Trophoblast cell (in vitro differentiated cells and primary cell): ENCODE results near the gene DNASE1L1.

ENCODE experiments used
- DNase-seq, 2 donors: peaks; one replicate each; pipeline ENCODE4 v3.0.0-alpha.2; 2016
- H2AFZ ChIP-seq: 2 replicates; pipeline ENCODE4 v1.6.1; 2013; ENCODE audit warnings: low read length, moderate library complexity, mild to moderate bottlenecking; ENCODE audit not compliant: insufficient read depth, poor library complexity
- H2AK5ac ChIP-seq: 2 replicates; pipeline ENCODE4 v1.6.1; 2013; ENCODE audit warnings: mild to moderate bottlenecking, low read length
- H2BK120ac ChIP-seq: 2 replicates; pipeline ENCODE4 v1.6.1; 2013; ENCODE audit warnings: low read length, mild to moderate bottlenecking, moderate library complexity; ENCODE audit not compliant: insufficient read depth, poor library complexity
- H2BK12ac ChIP-seq: 2 replicates; pipeline ENCODE4 v1.6.1; 2013; ENCODE audit warnings: mild to moderate bottlenecking, low read length, moderate library complexity
- H2BK5ac ChIP-seq: 2 replicates; pipeline ENCODE4 v1.6.1; 2013; ENCODE audit warnings: low read length, low read depth, moderate library complexity, mild to moderate bottlenecking; ENCODE audit not compliant: poor library complexity
- H3K14ac ChIP-seq: 2 replicates; pipeline ENCODE4 v1.6.1; 2013; ENCODE audit warnings: mild to moderate bottlenecking, low read length
- H3K18ac ChIP-seq: 2 replicates; pipeline ENCODE4 v1.6.1; 2013; ENCODE audit warnings: mild to moderate bottlenecking, low read length
- H3K23ac ChIP-seq: 2 replicates; pipeline ENCODE4 v1.6.1; 2013; ENCODE audit warnings: low read length
- H3K27ac ChIP-seq: 2 replicates; pipeline ENCODE4 v1.5.1; 2013; ENCODE audit warnings: low read depth, mild to moderate bottlenecking, inconsistent platforms, low read length, moderate library complexity
- H3K27me3 ChIP-seq: 2 replicates; pipeline ENCODE4 v1.6.1; 2013; ENCODE audit warnings: inconsistent platforms, mild to moderate bottlenecking, low read length, moderate library complexity; ENCODE audit not compliant: insufficient read depth
- H3K36me3 ChIP-seq, 2 experiments: 1 replicate in 1 of 2; 2 replicates in 1 of 2; pipeline ENCODE4 v1.6.1; 2013; ENCODE audit warnings: low read length in 2 of 2, mild to moderate bottlenecking in 2 of 2, moderate library complexity in 1 of 2; ENCODE audit not compliant: insufficient read depth in 2 of 2, control insufficient read depth in 1 of 2
- H3K4ac ChIP-seq: 2 replicates; pipeline ENCODE4 v1.6.1; 2013; ENCODE audit warnings: low read depth, mild to moderate bottlenecking, low read length, moderate library complexity
- H3K4me1 ChIP-seq, 2 experiments: 1 replicate in 1 of 2; 2 replicates in 1 of 2; pipeline ENCODE4 v1.6.1; 2013; ENCODE audit warnings: low read length in 2 of 2, mild to moderate bottlenecking in 2 of 2, moderate library complexity in 1 of 2; ENCODE audit not compliant: insufficient read depth in 2 of 2, control insufficient read depth in 1 of 2
- H3K4me2 ChIP-seq: 2 replicates; pipeline ENCODE4 v1.6.1; 2013; ENCODE audit warnings: inconsistent platforms, mild to moderate bottlenecking, low read length, moderate library complexity
- H3K4me3 ChIP-seq: 2 replicates; pipeline ENCODE4 v1.5.1; 2013; ENCODE audit warnings: mild to moderate bottlenecking, low read depth, low read length, inconsistent platforms
- H3K79me1 ChIP-seq: one replicate; pipeline ENCODE4 v1.6.1; 2013; ENCODE audit warnings: low read length
- H3K79me2 ChIP-seq: 2 replicates; pipeline ENCODE4 v1.6.1; 2013; ENCODE audit warnings: low read length, mild to moderate bottlenecking; ENCODE audit not compliant: control insufficient read depth, insufficient read depth, poor library complexity
- H3K9ac ChIP-seq: 2 replicates; pipeline ENCODE4 v1.6.1; 2013; ENCODE audit warnings: mild to moderate bottlenecking, low read length
- H3K9me3 ChIP-seq: 2 replicates; pipeline ENCODE4 v1.6.1; 2013; ENCODE audit warnings: low read depth, mild to moderate bottlenecking, control low read depth, inconsistent platforms, low read length; ENCODE audit not compliant: insufficient read depth
- H4K12ac ChIP-seq: 2 replicates; pipeline ENCODE4 v1.6.1; 2013; ENCODE audit warnings: low read depth, mild to moderate bottlenecking, low read length, moderate library complexity
- H4K8ac ChIP-seq: 2 replicates; pipeline ENCODE4 v1.6.1; 2013; ENCODE audit warnings: low read depth, mild to moderate bottlenecking, low read length, moderate library complexity
- H4K91ac ChIP-seq: one replicate; pipeline ENCODE4 v1.6.1; 2013; ENCODE audit warnings: low read depth, mild to moderate bottlenecking, low read length, moderate library complexity
- WGBS: extraction: QIAGEN DNeasy Blood & Tissue Kit; methylation state at CpG from one replicate; pipeline ENCODE4 v1.1.7; 2013; ENCODE audit warnings: missing lambda C conversion rate; ENCODE audit not compliant: insufficient read length, insufficient coverage; ENCODE audit errors: extremely low coverage; 5-methylcytosine and 5-hydroxymethylcytosine counted together

The DNASE1L1 gene

GRCh38 chrX:154368630-154369448, 40.2 kb downstream of the DNASE1L1 start:
- Histone ChIP-seq H3K4me1 (peaks cover 13 to 24% of the 10 kb centered on the region in 2 experiments), H4K12ac (peak overlapping the region; percentile 81), H2BK5ac (peak overlapping the region; percentile 95), H2AFZ (peak overlapping the region; percentile 52), H2AK5ac (peak overlapping the region; percentile 90), H3K4ac (peak overlapping the region; percentile 97), H3K27ac (peak overlapping the region; percentile 99), H3K36me3 (peaks cover 55 to 60% of the 10 kb centered on the region in 2 experiments), H3K23ac (no peak overlapping the region), H4K91ac (peak overlapping the region; percentile 99), H3K4me2 (peak overlapping the region; percentile 79), H3K79me2 (peaks cover 42% of the 10 kb centered on the region), H3K14ac (peak overlapping the region; percentile 96), H3K4me3 (peak overlapping the region; percentile 75), H3K18ac (peak overlapping the region; percentile 98), H3K79me1 (peaks cover 30% of the 10 kb centered on the region), H2BK120ac (peak overlapping the region; percentile 93), H3K27me3 (no peaks in the 10 kb centered on the region), H2BK12ac (no peak overlapping the region), H4K8ac (peak overlapping the region; percentile 88), H3K9me3 (no peaks in the 10 kb centered on the region), H3K9ac (peak overlapping the region; percentile 93)
- peak; percentile 75 to 79 for DNase-seq
- WGBS: no CpG with 5 or more reads among the region's 16 CpGs

- Histone ChIP-seq H2AFZ (no peak overlapping the region), H3K36me3 (peaks cover 65 to 69% of the 10 kb centered on the region in 2 experiments), H3K27ac (peak overlapping the region; percentile 99), H2BK12ac (no peak overlapping the region), H3K79me1 (peaks cover 28% of the 10 kb centered on the region), H3K4me1 (peaks cover 13 to 17% of the 10 kb centered on the region in 2 experiments), H2BK120ac (no peak overlapping the region), H3K79me2 (peaks cover 40% of the 10 kb centered on the region), H3K23ac (no peak overlapping the region), H4K12ac (peak overlapping the region; percentile 56), H2BK5ac (peak overlapping the region; percentile 10), H4K91ac (no peak overlapping the region), H3K14ac (no peak overlapping the region), H3K4me2 (peak overlapping the region; percentile 79), H3K9ac (no peak overlapping the region), H3K18ac (peak overlapping the region; percentile 50), H4K8ac (no peak overlapping the region), H3K27me3 (no peaks in the 10 kb centered on the region), H2AK5ac (no peak overlapping the region), H3K9me3 (no peaks in the 10 kb centered on the region), H3K4ac (peak overlapping the region; percentile 96), H3K4me3 (no peak overlapping the region)
- no CpG with 5 or more reads among the region's 31 CpGs for WGBS
- no peak for DNase-seq
Measured at GRCh38 chrX:154367474-154368308, 41.4 kb downstream of the DNASE1L1 start.

- peaks cover 76 to 80% of the 10 kb centered on the region in 2 experiments for H3K36me3 ChIP-seq
- DNase-seq: no peak
- no peak overlapping the region for H2BK120ac ChIP-seq
- no peaks in the 10 kb centered on the region for H3K27me3 ChIP-seq
- no peak overlapping the region for H3K4me3 ChIP-seq
- peaks cover 35% of the 10 kb centered on the region for H3K79me2 ChIP-seq
- H4K12ac ChIP-seq: peak overlapping the region; percentile 77
- no CpG with 5 or more reads among the region's 11 CpGs for WGBS
- H3K9me3 ChIP-seq: no peaks in the 10 kb centered on the region
- H3K4me1 ChIP-seq: peaks cover 8 to 9% of the 10 kb centered on the region in 2 experiments
- no peak overlapping the region for H2AK5ac ChIP-seq
- H2BK5ac ChIP-seq: no peak overlapping the region
- H3K4ac ChIP-seq: peak overlapping the region; percentile 89
- H4K91ac ChIP-seq: no peak overlapping the region
- peak overlapping the region; percentile 18 for H4K8ac ChIP-seq
- no peak overlapping the region for H3K18ac ChIP-seq
- peaks cover 23% of the 10 kb centered on the region for H3K79me1 ChIP-seq
- H2BK12ac ChIP-seq: no peak overlapping the region
- peak overlapping the region; percentile 20 for H3K4me2 ChIP-seq
- no peak overlapping the region for H3K23ac ChIP-seq
- no peak overlapping the region for H3K9ac ChIP-seq
- H3K14ac ChIP-seq: no peak overlapping the region
- no peak overlapping the region for H2AFZ ChIP-seq
- H3K27ac ChIP-seq: no peak overlapping the region
Measured at GRCh38 chrX:154366666-154367055, 42.4 kb downstream of the DNASE1L1 start.

- no peak overlapping the region for H3K4me3 ChIP-seq
- no CpG with 5 or more reads among the region's 32 CpGs for WGBS
- no peak overlapping the region for H3K18ac ChIP-seq
Measured at GRCh38 chrX:154365997-154366665, 42.9 kb downstream of the DNASE1L1 start.

More at GRCh38 chrX:154365997-154366665, 42.9 kb downstream of the DNASE1L1 start:
- no peak for DNase-seq
- Histone ChIP-seq H2AK5ac (no peak overlapping the region), H3K79me1 (peaks cover 20% of the 10 kb centered on the region), H3K9me3 (no peaks in the 10 kb centered on the region), H2BK5ac (no peak overlapping the region), H4K8ac (no peak overlapping the region), H3K27me3 (no peaks in the 10 kb centered on the region), H3K9ac (no peak overlapping the region), H3K4me2 (no peak overlapping the region), H2AFZ (no peak overlapping the region), H2BK120ac (no peak overlapping the region), H3K27ac (no peak overlapping the region), H3K36me3 (peaks cover 81 to 85% of the 10 kb centered on the region in 2 experiments), H3K4ac (peak overlapping the region; percentile 89), H4K91ac (no peak overlapping the region), H3K23ac (no peak overlapping the region), H3K4me1 (peaks cover 8 to 9% of the 10 kb centered on the region in 2 experiments), H4K12ac (peak overlapping the region; percentile 69), H2BK12ac (no peak overlapping the region), H3K14ac (no peak overlapping the region), H3K79me2 (peaks cover 33% of the 10 kb centered on the region)
